T-helper 17 cell (primary cell): ENCODE measurements around the gene PPP3CA. TPM values are rescaled to one million over a fixed set of nuclear protein-coding genes. Genes with fewer than 3 reads are reported as not detected.

ENCODE experiments used
- ATAC-seq: fragments of 150-1000 bp; cut with Tn5 transposase; 2 replicates; pipeline ENCODE4 v1.10.0; 2021; ENCODE audit warnings: mild to moderate bottlenecking, moderate library complexity
- DNase-seq, 3 donors: peaks; one replicate each; pipeline versions ENCODE4 v3.0.0 to v3.0.0-alpha.2; 2020 to 2021
- H3K9me3 ChIP-seq: one replicate; pipeline ENCODE4 v1.7.0; 2013; ENCODE audit warnings: low read length, mild to moderate bottlenecking; ENCODE audit not compliant: control insufficient read depth, poor library complexity, severe bottlenecking
- H3K27ac Mint-ChIP-seq: one replicate; pipeline ENCODE4 v1.8.0; 2022; ENCODE audit warnings: mild to moderate bottlenecking, moderate library complexity, mixed read lengths
- H3K27me3 Mint-ChIP-seq: one replicate; pipeline ENCODE4 v1.8.0; 2022; ENCODE audit warnings: mixed read lengths
- H3K36me3 Mint-ChIP-seq: one replicate; pipeline ENCODE4 v1.8.0; 2022; ENCODE audit warnings: low read depth, mixed read lengths
- H3K4me1 Mint-ChIP-seq: one replicate; pipeline ENCODE4 v1.8.0; 2022; ENCODE audit warnings: mild to moderate bottlenecking, mixed read lengths
- H3K4me3 Mint-ChIP-seq: one replicate; pipeline ENCODE4 v1.8.0; 2022; ENCODE audit warnings: mild to moderate bottlenecking, moderate library complexity, mixed read lengths
- total RNA-seq, 4 donors: library from RNA in 2 of 4; stranded (reverse) in 2 of 4; gene quantifications; one replicate each; pipeline ENCODE4 v1.2.3 and lab custom pipeline; 2022 to 2026

PPP3CA gene
- total RNA-seq, 2 donors from 2014 or later = 28.4 to 36.9 TPM

GRCh38 chr4:101027721-101028120, 319.6 kb downstream of the PPP3CA start:
- H3K4me3 Mint-ChIP-seq = no peak overlapping the region
- H3K36me3 Mint-ChIP-seq = peaks cover 4% of the 10 kb centered on the region
- H3K4me1 Mint-ChIP-seq = peaks cover 13% of the 10 kb centered on the region
- no peaks in the 10 kb centered on the region for H3K9me3 ChIP-seq
- ATAC-seq (no peak), DNase-seq (no peak)
- H3K27me3 Mint-ChIP-seq = no peaks in the 10 kb centered on the region
- no peak overlapping the region for H3K27ac Mint-ChIP-seq

- H3K36me3 Mint-ChIP-seq = peaks cover 2% of the 10 kb centered on the region
- DNase-seq = no peak
- H3K27me3 Mint-ChIP-seq = no peaks in the 10 kb centered on the region
- ATAC-seq = no peak
- H3K9me3 ChIP-seq = no peaks in the 10 kb centered on the region
- peaks cover 22% of the 10 kb centered on the region for H3K4me1 Mint-ChIP-seq
- H3K4me3 Mint-ChIP-seq = no peak overlapping the region
- H3K27ac Mint-ChIP-seq = no peak overlapping the region
Observed at GRCh38 chr4:101025755-101026154, 321.6 kb downstream of the PPP3CA start.

- no peak for DNase-seq
- no peak overlapping the region for H3K4me3 Mint-ChIP-seq
- H3K27ac Mint-ChIP-seq = peak overlapping the region; percentile 97
- no peak for ATAC-seq
- no peaks in the 10 kb centered on the region for H3K9me3 ChIP-seq
- H3K4me1 Mint-ChIP-seq = peaks cover 34% of the 10 kb centered on the region
- no peaks in the 10 kb centered on the region for H3K27me3 Mint-ChIP-seq
- peaks cover 2% of the 10 kb centered on the region for H3K36me3 Mint-ChIP-seq
Observed at GRCh38 chr4:101022151-101023024, 324.9 kb downstream of the PPP3CA start.

GRCh38 chr4:101020956-101021355, 326.4 kb downstream of the PPP3CA start:
- H3K27me3 Mint-ChIP-seq = no peaks in the 10 kb centered on the region
- no peaks in the 10 kb centered on the region for H3K9me3 ChIP-seq
- H3K27ac Mint-ChIP-seq = peak overlapping the region; percentile 97
- DNase-seq = no peak
- peak overlapping the region; percentile 80 for H3K4me3 Mint-ChIP-seq
- H3K36me3 Mint-ChIP-seq = peaks cover 2% of the 10 kb centered on the region
- ATAC-seq = peak; percentile 69
- H3K4me1 Mint-ChIP-seq = peaks cover 35% of the 10 kb centered on the region

- Mint-ChIP-seq H3K4me1 (peaks cover 35% of the 10 kb centered on the region), H3K27ac (peak overlapping the region; percentile 97), H3K4me3 (peak overlapping the region; percentile 77), H3K36me3 (no peaks in the 10 kb centered on the region), H3K27me3 (no peaks in the 10 kb centered on the region)
- ATAC-seq (peak; percentile 88), DNase-seq (peak in 1 of 3 donors; percentile 14)
- no peaks in the 10 kb centered on the region for H3K9me3 ChIP-seq
Observed at GRCh38 chr4:101019941-101020401, 327.4 kb downstream of the PPP3CA start.

- H3K9me3 ChIP-seq = no peaks in the 10 kb centered on the region
- peak overlapping the region; percentile 77 for H3K4me3 Mint-ChIP-seq
- no peak for DNase-seq
- H3K36me3 Mint-ChIP-seq = no peaks in the 10 kb centered on the region
- H3K27ac Mint-ChIP-seq = peak overlapping the region; percentile 97
- no peaks in the 10 kb centered on the region for H3K27me3 Mint-ChIP-seq
- H3K4me1 Mint-ChIP-seq = peaks cover 35% of the 10 kb centered on the region
- ATAC-seq = no peak
Observed at GRCh38 chr4:101019313-101019712, 328.0 kb downstream of the PPP3CA start.

GRCh38 chr4:101018836-101019235, 328.5 kb downstream of the PPP3CA start:
- no peaks in the 10 kb centered on the region for H3K9me3 ChIP-seq
- ATAC-seq = no peak
- Mint-ChIP-seq H3K27me3 (no peaks in the 10 kb centered on the region), H3K4me1 (peaks cover 35% of the 10 kb centered on the region), H3K4me3 (no peak overlapping the region), H3K27ac (peak overlapping the region; percentile 97), H3K36me3 (no peaks in the 10 kb centered on the region)
- DNase-seq = no peak

- H3K27ac Mint-ChIP-seq = peak overlapping the region; percentile 3
- H3K9me3 ChIP-seq = no peaks in the 10 kb centered on the region
- H3K4me3 Mint-ChIP-seq = no peak overlapping the region
- no peak for DNase-seq
- H3K36me3 Mint-ChIP-seq = peaks cover 2% of the 10 kb centered on the region
- H3K4me1 Mint-ChIP-seq = peaks cover 27% of the 10 kb centered on the region
- ATAC-seq = no peak
- no peaks in the 10 kb centered on the region for H3K27me3 Mint-ChIP-seq
Observed at GRCh38 chr4:101014417-101014816, 332.9 kb downstream of the PPP3CA start.

- DNase-seq = no peak
Observed at GRCh38 chr4:101010987-101011386, 336.3 kb downstream of the PPP3CA start.

GRCh38 chr4:101009471-101009870, 337.9 kb downstream of the PPP3CA start:
- DNase-seq (no peak), ATAC-seq (no peak)
- H3K4me3 Mint-ChIP-seq = no peak overlapping the region
- H3K9me3 ChIP-seq = no peaks in the 10 kb centered on the region
- H3K4me1 Mint-ChIP-seq = peaks cover 17% of the 10 kb centered on the region
- peak overlapping the region; percentile 74 for H3K27ac Mint-ChIP-seq
- peaks cover 2% of the 10 kb centered on the region for H3K36me3 Mint-ChIP-seq
- no peaks in the 10 kb centered on the region for H3K27me3 Mint-ChIP-seq

More at GRCh38 chr4:101010987-101011386, 336.3 kb downstream of the PPP3CA start:
- Mint-ChIP-seq H3K4me1 (peaks cover 17% of the 10 kb centered on the region), H3K27ac (peak overlapping the region; percentile 74), H3K27me3 (no peaks in the 10 kb centered on the region), H3K4me3 (no peak overlapping the region), H3K36me3 (peaks cover 2% of the 10 kb centered on the region)
- no peak for ATAC-seq
- H3K9me3 ChIP-seq = no peaks in the 10 kb centered on the region

- ATAC-seq (no peak), DNase-seq (no peak)
- no peaks in the 10 kb centered on the region for H3K9me3 ChIP-seq
- H3K27me3 Mint-ChIP-seq = no peaks in the 10 kb centered on the region
- H3K36me3 Mint-ChIP-seq = peaks cover 2% of the 10 kb centered on the region
- no peak overlapping the region for H3K4me3 Mint-ChIP-seq
- no peak overlapping the region for H3K27ac Mint-ChIP-seq
- H3K4me1 Mint-ChIP-seq = peaks cover 16% of the 10 kb centered on the region
Observed at GRCh38 chr4:101008503-101008902, 338.8 kb downstream of the PPP3CA start.

GRCh38 chr4:101005659-101006058, 341.7 kb downstream of the PPP3CA start:
- no peaks in the 10 kb centered on the region for H3K36me3 Mint-ChIP-seq
- H3K27me3 Mint-ChIP-seq = no peaks in the 10 kb centered on the region
- DNase-seq (no peak), ATAC-seq (no peak)
- H3K4me1 Mint-ChIP-seq = peaks cover 12% of the 10 kb centered on the region
- H3K27ac Mint-ChIP-seq = no peak overlapping the region
- no peaks in the 10 kb centered on the region for H3K9me3 ChIP-seq
- H3K4me3 Mint-ChIP-seq = no peak overlapping the region

- no peaks in the 10 kb centered on the region for H3K36me3 Mint-ChIP-seq
- no peak overlapping the region for H3K4me3 Mint-ChIP-seq
Observed at GRCh38 chr4:101000496-101000895, 346.8 kb downstream of the PPP3CA start.

GRCh38 chr4:100995671-100996070, 351.7 kb downstream of the PPP3CA start:
- ATAC-seq = no peak
- peaks cover 3% of the 10 kb centered on the region for H3K4me1 Mint-ChIP-seq
- no peaks in the 10 kb centered on the region for H3K36me3 Mint-ChIP-seq
- H3K4me3 Mint-ChIP-seq = no peak overlapping the region
- DNase-seq = no peak
- no peaks in the 10 kb centered on the region for H3K9me3 ChIP-seq
- H3K27ac Mint-ChIP-seq = no peak overlapping the region
- no peaks in the 10 kb centered on the region for H3K27me3 Mint-ChIP-seq

More at GRCh38 chr4:101000496-101000895, 346.8 kb downstream of the PPP3CA start:
- no peak for DNase-seq
- Mint-ChIP-seq H3K4me1 (peaks cover 3% of the 10 kb centered on the region), H3K27me3 (no peaks in the 10 kb centered on the region), H3K27ac (no peak overlapping the region)
- no peak for ATAC-seq
- no peaks in the 10 kb centered on the region for H3K9me3 ChIP-seq
